Left lung (tissue), 10 donors: ENCODE measurements around the gene FHAD1. TPM values are rescaled to one million over a fixed set of nuclear protein-coding genes. Genes with fewer than 3 reads are reported as not detected.

Experiments
- ATAC-seq: fragments of 200-7000 bp; cut with Tn5 transposase; one replicate; pipeline ENCODE4 v1.9.1; 2020; ENCODE audit warnings: moderate library complexity
- DNase-seq, 4 donors: peaks; one replicate each; pipeline ENCODE4 v3.0.0-alpha.2; 2013 to 2020
- H3K27ac ChIP-seq, 2 donors: fragments of 200-600 bp; sonication (generic) in 1 of 2; one replicate each; pipeline versions ENCODE4 v1.5.0 to v1.8.0; 2020 to 2021
- H3K27me3 ChIP-seq, 2 donors: fragments of 200-600 bp; sonication (generic) in 1 of 2; one replicate each; pipeline versions ENCODE4 v1.5.0 to v1.8.0; 2020 to 2021
- H3K36me3 ChIP-seq, 2 donors: fragments of 200-600 bp; sonication (generic) in 1 of 2; one replicate each; pipeline versions ENCODE4 v1.5.0 to v1.8.0; 2020 to 2021
- H3K4me1 ChIP-seq, 2 donors: fragments of 200-600 bp; one replicate each; pipeline ENCODE4 v1.8.0; 2021
- H3K4me3 ChIP-seq, 2 donors: fragments of 200-600 bp; sonication (generic) in 1 of 2; one replicate each; pipeline versions ENCODE4 v1.5.0 to v1.8.0; 2020 to 2021; ENCODE audit warnings: mild to moderate bottlenecking in 1 of 2
- H3K9me3 ChIP-seq, 2 donors: fragments of 200-600 bp; sonication (generic) in 1 of 2; one replicate each; pipeline versions ENCODE4 v1.5.0 to v1.8.0; 2020 to 2021
- CTCF ChIP-seq, 2 donors: fragments of 200-600 bp; sonication (generic) in 1 of 2; IDR thresholded peaks; one replicate each; pipeline versions ENCODE4 v1.5.0 to v1.8.0; 2021; ENCODE audit warnings: antibody characterized with exemption in 2 of 2
- intact Hi-C, 2 donors: fragments of 100-400 bp; cut with DNase I; formaldehyde crosslinking; loops; one replicate each; pipeline versions ENCODE4 v1.11.2 to v1.14.2; 2022
- polyA plus RNA-seq, 6 donors: library from polyadenylated mRNA; unstranded; fragments of 120-200 nt; gene quantifications; one replicate each; pipeline ENCODE4 v1.2.1, GENCODE V29; 2013; ENCODE audit not compliant: insufficient read length in 6 of 6
- total RNA-seq, 2 donors: library from RNA; stranded (reverse); fragmentation: NEBNext Ultra II Directional; extraction: Animal tissue kit (Norgen Biotek cat#: 25700); gene quantifications; one replicate each; pipeline ENCODE4 v1.2.1, GENCODE V29; 2021
- donor health status: DM: no; HTN: yes; CAD: no.
- donor health status: DM: no; HTN: no; CAD: no.

FHAD1 gene
- total and polyA plus RNA-seq, 8 donors = 1.1 to 8.5 (median 3.9) TPM

GRCh38 chr1:15352128-15352957 is 105.3 kb downstream of the FHAD1 start:
- Histone ChIP-seq H3K9me3 (no peaks in the 10 kb centered on the region), H3K4me1 (no peaks in the 10 kb centered on the region), H3K4me3 (no peak overlapping the region), H3K27me3 (no peaks in the 10 kb centered on the region), H3K27ac (no peak overlapping the region), H3K36me3 (no peaks in the 10 kb centered on the region)
- peak; percentile 71 for ATAC-seq
- DNase-seq = no peak
- no peak for TF ChIP-seq CTCF (IDR thresholded peaks at IDR 0.05)
- intact Hi-C loops = no loop called here

- H3K27me3 ChIP-seq = no peaks in the 10 kb centered on the region
- no peak for TF ChIP-seq CTCF (IDR thresholded peaks at IDR 0.05)
- no peak for ATAC-seq
- DNase-seq = no peak
- H3K9me3 ChIP-seq = no peaks in the 10 kb centered on the region
- H3K4me1 ChIP-seq = no peaks in the 10 kb centered on the region
- H3K27ac ChIP-seq = no peak overlapping the region
- no peaks in the 10 kb centered on the region for H3K36me3 ChIP-seq
- H3K4me3 ChIP-seq = no peak overlapping the region
- intact Hi-C loops = no loop called here
These were observed 107.0 kb downstream of the FHAD1 start for GRCh38 chr1:15353839-15354579.

GRCh38 chr1:15354580-15354965 is 107.5 kb downstream of the FHAD1 start:
- Histone ChIP-seq H3K27ac (no peak overlapping the region), H3K9me3 (no peaks in the 10 kb centered on the region), H3K4me1 (no peaks in the 10 kb centered on the region), H3K4me3 (no peak overlapping the region), H3K36me3 (no peaks in the 10 kb centered on the region), H3K27me3 (no peaks in the 10 kb centered on the region)
- DNase-seq (no peak), ATAC-seq (no peak)
- intact Hi-C loops = no loop called here
- no peak for TF ChIP-seq CTCF (IDR thresholded peaks at IDR 0.05)

- H3K36me3 ChIP-seq = no peaks in the 10 kb centered on the region
- no peaks in the 10 kb centered on the region for H3K27me3 ChIP-seq
- no peak overlapping the region for H3K27ac ChIP-seq
- no peaks in the 10 kb centered on the region for H3K4me1 ChIP-seq
- H3K9me3 ChIP-seq = no peaks in the 10 kb centered on the region
- DNase-seq = no peak
- ATAC-seq = no peak
- intact Hi-C loops = no loop called here
- no peak overlapping the region for H3K4me3 ChIP-seq
- TF ChIP-seq CTCF (IDR thresholded peaks at IDR 0.05) = no peak
These were observed 109.1 kb downstream of the FHAD1 start for GRCh38 chr1:15355968-15356625.
